HEK293 (cell line): ENCODE data around the gene HMG20B.

Source experiments
- CTCF ChIA-PET: fragments of 350-600 bp; formaldehyde crosslinking; extraction: SDS; loops from one replicate; lab custom pipeline; 2021; ENCODE audit warnings: antibody characterized with exemption; lab: Yijun Ruan, JAX
- POLR2A ChIA-PET: fragments of 300-600 bp; formaldehyde crosslinking; extraction: SDS; loops from one replicate; lab custom pipeline; 2020; ENCODE audit warnings: antibody characterized with exemption, inconsistent platforms; lab: Yijun Ruan, JAX
- H3K27ac ChIP-seq: fragments of 200-500 bp; sonication (Bioruptor generic); 2 replicates; pipeline ENCODE4 v1.5.1; 2014; ENCODE audit warnings: low read depth, low read length, control low read depth, inconsistent platforms; ENCODE audit errors: extremely low read depth
- H3K36me3 ChIP-seq, 2 experiments: fragments of 200-500 bp in 1 of 2; sonication (Bioruptor generic) in 1 of 2; 1 replicate in 1 of 2; 2 replicates in 1 of 2; pipeline ENCODE4 v1.5.1; 2014 to 2017; ENCODE audit warnings: inconsistent platforms in 2 of 2, low read length in 2 of 2; ENCODE audit not compliant: control insufficient read depth in 2 of 2, insufficient read depth in 1 of 2
- H3K4me1 ChIP-seq: fragments of 200-500 bp; sonication (Bioruptor generic); 2 replicates; pipeline ENCODE4 v1.5.1; 2014; ENCODE audit warnings: mild to moderate bottlenecking, low read length, inconsistent platforms; ENCODE audit not compliant: control insufficient read depth, insufficient read depth
- H3K4me3 ChIP-seq: 2 replicates; pipeline ENCODE4 v1.5.1; 2011; ENCODE audit warnings: low read depth, mild to moderate bottlenecking, control low read depth, low read length, moderate library complexity
- H3K9me3 ChIP-seq: fragments of 200-500 bp; sonication (Bioruptor generic); 2 replicates; pipeline ENCODE4 v1.5.1; 2014; ENCODE audit warnings: low read depth, low read length, inconsistent platforms; ENCODE audit not compliant: control insufficient read depth, insufficient read depth
- CTCF ChIP-seq: fragments of 450-650 bp; formaldehyde crosslinking; IDR thresholded peaks from 2 replicates; pipeline ENCODE4 v1.5.1; 2016; ENCODE audit warnings: missing biosample characterization, missing genetic modification characterization
- FEZF1 ChIP-seq: fragments of 450-650 bp; formaldehyde crosslinking; IDR thresholded peaks from 2 replicates; pipeline ENCODE4 v1.5.1; 2016; ENCODE audit warnings: missing biosample characterization, missing genetic modification characterization
- GLIS1 ChIP-seq: fragments of 450-650 bp; formaldehyde crosslinking; IDR thresholded peaks from 2 replicates; pipeline ENCODE4 v1.5.1; 2016; ENCODE audit warnings: missing biosample characterization, missing genetic modification characterization
- GLIS2 ChIP-seq: fragments of 450-650 bp; formaldehyde crosslinking; IDR thresholded peaks from 2 replicates; pipeline ENCODE4 v1.5.1; 2016; ENCODE audit warnings: missing biosample characterization, missing genetic modification characterization
- PATZ1 ChIP-seq: fragments of 450-650 bp; formaldehyde crosslinking; IDR thresholded peaks from 2 replicates; pipeline ENCODE4 v1.5.1; 2016; ENCODE audit warnings: missing biosample characterization, missing genetic modification characterization
- SALL2 ChIP-seq: fragments of 450-650 bp; formaldehyde crosslinking; IDR thresholded peaks from 2 replicates; pipeline ENCODE4 v1.5.0; 2017; ENCODE audit warnings: missing biosample characterization, mild to moderate bottlenecking, missing genetic modification characterization, borderline replicate concordance
- ZBTB44 ChIP-seq: fragments of 450-650 bp; IDR thresholded peaks from 2 replicates; pipeline ENCODE4 v1.5.1; 2018; ENCODE audit warnings: missing biosample characterization, mild to moderate bottlenecking, missing genetic modification characterization
- ZBTB48 ChIP-seq: fragments of 450-650 bp; formaldehyde crosslinking; IDR thresholded peaks from 2 replicates; pipeline ENCODE4 v1.5.1; 2016; ENCODE audit warnings: missing biosample characterization, missing genetic modification characterization
- ZFHX2 ChIP-seq: fragments of 450-650 bp; formaldehyde crosslinking; conservative IDR thresholded peaks from 2 replicates; pipeline ENCODE4 v1.5.1; 2016; ENCODE audit warnings: missing biosample characterization, missing genetic modification characterization
- ZIC2 ChIP-seq: fragments of 450-650 bp; formaldehyde crosslinking; IDR thresholded peaks from 2 replicates; pipeline ENCODE4 v1.5.1; 2016; ENCODE audit warnings: missing biosample characterization, missing genetic modification characterization
- ZNF146 ChIP-seq: fragments of 450-650 bp; formaldehyde crosslinking; IDR thresholded peaks from 2 replicates; pipeline ENCODE4 v1.5.1; 2016; ENCODE audit warnings: missing biosample characterization, missing genetic modification characterization
- ZNF169 ChIP-seq: fragments of 450-650 bp; formaldehyde crosslinking; IDR thresholded peaks from 2 replicates; pipeline ENCODE4 v1.5.1; 2016; ENCODE audit warnings: missing biosample characterization, missing genetic modification characterization
- ZNF341 ChIP-seq: fragments of 450-650 bp; formaldehyde crosslinking; IDR thresholded peaks from 2 replicates; pipeline ENCODE4; 2016; ENCODE audit warnings: low read depth, missing biosample characterization, missing genetic modification characterization
- ZNF423 ChIP-seq: fragments of 450-650 bp; formaldehyde crosslinking; IDR thresholded peaks from 2 replicates; pipeline ENCODE4 v1.5.1; 2016; ENCODE audit warnings: missing biosample characterization, missing genetic modification characterization
- ZNF600 ChIP-seq: fragments of 450-650 bp; formaldehyde crosslinking; IDR thresholded peaks from 2 replicates; pipeline ENCODE4 v1.5.1; 2016; ENCODE audit warnings: missing biosample characterization, missing genetic modification characterization

The HMG20B gene

GRCh38 chr19:3585301-3586126 lies 12.8 kb downstream of the HMG20B start, which contains the start of gene GIPC3:
TSS of gene GIPC3 (plus strand) at chr19:3585478. CDS start at chr19:3585598, 120 bp downstream.
- no peaks in the 10 kb centered on the region for H3K4me1 ChIP-seq
- peak; percentile 70 for TF ChIP-seq GLIS1 (tag by site-specific recombination)
- TF ChIP-seq ZNF423 (tag by site-specific recombination), result 0 out of 2 replicates have a peak, but pooled peaks have one; percentile 32
- TF ChIP-seq ZNF146, result no peak
- no peak for TF ChIP-seq FEZF1
- no peak for TF ChIP-seq ZBTB48
- peak; percentile 20; the same call in 1 of the 2 replicates for TF ChIP-seq ZIC2
- TF ChIP-seq ZNF169 (tag by site-specific recombination), result no peak
- no peak for TF ChIP-seq ZBTB44 (tag by site-specific recombination)
- 0 out of 2 replicates have a peak, but pooled peaks have one; percentile 17 for TF ChIP-seq GLIS2 (tag by site-specific recombination)
- ChIA-PET POLR2A (interaction anchor here (2.2 kb wide), 1 partner anchor 12 kb away, joined by 13 read pairs; no protein-coding TSS in a partner anchor), CTCF (interaction anchor here (0.7 to 1.8 kb wide), 7 partner anchors 10 to 200 kb away, joined by 3 to 6 read pairs (median 3); no protein-coding TSS in a partner anchor)
- no peak within 1 kb of the TSS for H3K4me3 ChIP-seq
- H3K9me3 ChIP-seq, result no peaks in the 10 kb centered on the region
- H3K27ac ChIP-seq, result no peak within 1 kb of the TSS
- no peaks in the 10 kb centered on the region for H3K36me3 ChIP-seq

- no peaks in the 10 kb centered on the region for H3K36me3 ChIP-seq
- POLR2A ChIA-PET, result interaction anchor here (2.2 kb wide), 1 partner anchor 12 kb away, joined by 13 read pairs; no protein-coding TSS in a partner anchor
- H3K27ac ChIP-seq, result no peak overlapping the region
- H3K4me3 ChIP-seq, result no peak overlapping the region
- CTCF ChIA-PET, result interaction anchor here (0.7 to 1.8 kb wide), 8 partner anchors 10 to 200 kb away, joined by 3 to 6 read pairs (median 3); partner anchors contain the start of gene HMG20B
- no peaks in the 10 kb centered on the region for H3K9me3 ChIP-seq
- peak; percentile 34; the same call in 1 of the 2 replicates for TF ChIP-seq PATZ1 (tag by site-specific recombination)
- peak; percentile 31; the same call in 1 of the 2 replicates for TF ChIP-seq CTCF (tag by site-specific recombination)
- no peak for TF ChIP-seq ZNF341 (tag by site-specific recombination)
- no peaks in the 10 kb centered on the region for H3K4me1 ChIP-seq
Measured at GRCh38 chr19:3586127-3586626, 13.4 kb downstream of the HMG20B start.

- Histone ChIP-seq H3K9me3 (no peaks in the 10 kb centered on the region), H3K36me3 (no peaks in the 10 kb centered on the region), H3K4me1 (no peaks in the 10 kb centered on the region), H3K27ac (no peak overlapping the region), H3K4me3 (no peak overlapping the region)
- ChIA-PET POLR2A (interaction anchor here (0.9 kb wide), 1 partner anchor 250 kb away, joined by 3 read pairs; no protein-coding TSS in a partner anchor), CTCF (interaction anchor here (0.8 to 1.8 kb wide), 4 partner anchors 11 to 85 kb away, joined by 3 to 6 read pairs (median 4); partner anchors contain the start of gene HMG20B)
- TF ChIP-seq ZFHX2 (tag by site-specific recombination), result peak; percentile 30; the same call in 1 of the 2 replicates
- TF ChIP-seq SALL2 (tag by site-specific recombination), result no peak
- TF ChIP-seq ZNF600, result peak; percentile 36
Measured at GRCh38 chr19:3586707-3587346, 14.1 kb downstream of the HMG20B start.
